GM18502 (cell line): ENCODE data around the gene TCTN2.

Experiments
- ATAC-seq: cut with Tn5 transposase; IDR thresholded peaks from one replicate; pipeline ENCODE4 v1.9.1; 2021; ENCODE audit warnings: mild to moderate bottlenecking; ENCODE audit not compliant: unreplicated experiment, poor library complexity

TCTN2 gene

GRCh38 chr12:123733229-123733628 lies 62.3 kb downstream of the TCTN2 start:
- no peak for ATAC-seq

GRCh38 chr12:123734268-123734667 lies 63.4 kb downstream of the TCTN2 start:
- ATAC-seq = no peak

DNA sequence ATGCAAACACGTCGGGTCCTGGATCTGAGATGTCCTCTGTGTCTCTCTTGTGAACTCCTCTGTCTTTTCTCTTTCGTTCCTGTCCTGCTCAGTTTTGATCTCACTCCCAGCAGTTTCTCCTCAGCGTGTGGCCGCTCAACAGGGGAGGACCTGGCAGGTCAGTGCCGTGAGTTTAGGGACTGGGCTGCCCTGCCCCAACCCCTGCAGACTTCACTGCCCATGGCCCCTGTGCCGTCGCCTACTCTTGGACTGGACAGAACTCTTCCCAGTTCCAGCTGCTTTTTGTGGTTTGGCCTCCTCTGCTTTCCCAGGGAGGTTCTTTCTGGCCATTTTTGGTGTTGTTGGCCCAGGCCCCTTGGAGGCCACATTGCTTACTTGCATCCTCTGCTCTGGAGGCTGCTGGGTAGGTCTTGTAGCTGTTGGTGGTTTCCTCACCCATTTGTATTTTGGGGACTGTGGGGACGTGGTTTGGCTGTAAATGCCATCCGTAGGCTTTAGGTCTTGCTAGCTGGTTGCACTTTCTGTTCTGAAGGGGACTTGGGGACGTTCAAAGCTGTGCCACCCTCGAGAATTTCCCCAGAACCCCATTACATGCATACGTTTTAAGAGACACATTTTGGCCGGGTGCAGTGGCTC lies 71.1 kb downstream of the TCTN2 start:
- no peak for ATAC-seq

DNA sequence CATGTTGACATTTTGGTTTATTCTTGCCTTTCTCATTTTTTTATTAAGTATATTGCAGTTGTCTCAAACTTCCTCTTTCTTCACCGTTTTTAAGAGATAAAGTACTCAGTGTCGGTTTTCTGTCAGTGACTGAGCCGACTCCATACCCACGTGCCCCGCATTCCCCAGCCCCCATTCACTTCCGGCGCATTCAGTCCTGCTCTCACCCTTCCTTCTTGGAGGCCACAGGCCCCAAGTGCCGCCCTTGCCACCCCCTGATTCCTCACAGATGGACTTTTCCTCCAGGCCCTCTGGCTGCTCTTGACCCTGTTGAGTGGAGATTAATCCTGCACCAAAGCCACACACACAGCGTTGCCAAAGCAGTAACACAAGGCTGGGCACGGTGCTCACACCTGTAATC lies 72.1 kb downstream of the TCTN2 start:
- ATAC-seq = no peak

- ATAC-seq = no peak
These were observed 73.9 kb downstream of the TCTN2 start for GRCh38 chr12:123744836-123745235.

DNA sequence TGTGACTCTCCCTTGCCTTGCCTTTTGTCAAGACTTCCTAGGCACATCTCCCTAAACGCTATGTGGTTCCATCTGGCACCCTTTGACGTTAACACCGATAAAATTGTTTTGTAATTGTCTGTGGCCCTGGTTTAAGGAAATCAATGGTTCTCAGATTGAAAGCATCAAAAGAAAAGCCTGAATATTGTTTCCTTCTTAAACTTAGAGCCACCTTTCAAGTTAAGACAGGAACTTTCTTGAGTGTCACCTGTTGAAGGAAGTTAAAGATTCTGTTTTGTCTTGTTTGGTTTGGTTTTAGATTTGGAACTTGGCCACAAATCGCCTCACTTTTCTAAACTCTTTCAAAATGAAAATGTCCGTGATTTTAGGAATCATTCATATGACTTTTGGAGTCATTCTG lies 76.4 kb downstream of the TCTN2 start:
- no peak for ATAC-seq

DNA sequence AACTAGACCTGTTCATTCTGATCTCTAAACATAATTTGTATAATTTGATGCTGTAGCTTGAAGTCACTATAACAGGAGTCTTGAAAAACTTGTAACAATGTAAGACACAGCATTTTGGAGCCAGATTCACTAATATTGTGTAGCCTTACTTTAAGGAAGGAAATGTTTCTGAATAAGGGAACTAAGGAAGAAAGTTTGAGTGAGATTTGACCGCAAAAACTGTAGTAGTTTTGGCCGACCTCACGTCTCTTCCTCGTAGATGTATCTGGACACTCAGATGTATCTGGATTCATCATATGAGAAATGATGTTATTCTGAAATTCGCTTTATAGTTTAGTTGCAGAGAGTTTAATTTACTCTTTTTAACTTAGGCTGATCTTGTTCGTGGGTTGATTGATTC lies 77.2 kb downstream of the TCTN2 start:
- ATAC-seq = no peak

DNA sequence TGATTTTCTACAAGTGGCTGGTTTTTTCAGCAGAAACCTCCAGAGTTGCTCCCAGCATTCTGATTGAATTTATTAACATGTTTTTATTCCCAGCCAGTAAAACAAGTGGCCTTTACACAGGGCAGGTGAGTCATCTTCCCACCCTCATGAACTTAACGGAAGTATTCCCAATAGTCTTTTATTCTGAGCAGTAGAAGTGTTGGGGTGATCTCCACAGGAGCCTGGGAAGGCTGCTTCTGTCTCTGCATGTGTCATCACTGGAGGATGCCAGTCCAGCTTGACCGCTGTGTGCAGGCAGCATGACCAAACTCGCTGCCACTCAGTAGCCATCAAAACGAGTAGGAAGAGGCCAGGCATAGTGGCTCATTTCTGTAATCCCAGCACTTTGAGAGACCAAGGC lies 77.7 kb downstream of the TCTN2 start:
- ATAC-seq = no peak

DNA sequence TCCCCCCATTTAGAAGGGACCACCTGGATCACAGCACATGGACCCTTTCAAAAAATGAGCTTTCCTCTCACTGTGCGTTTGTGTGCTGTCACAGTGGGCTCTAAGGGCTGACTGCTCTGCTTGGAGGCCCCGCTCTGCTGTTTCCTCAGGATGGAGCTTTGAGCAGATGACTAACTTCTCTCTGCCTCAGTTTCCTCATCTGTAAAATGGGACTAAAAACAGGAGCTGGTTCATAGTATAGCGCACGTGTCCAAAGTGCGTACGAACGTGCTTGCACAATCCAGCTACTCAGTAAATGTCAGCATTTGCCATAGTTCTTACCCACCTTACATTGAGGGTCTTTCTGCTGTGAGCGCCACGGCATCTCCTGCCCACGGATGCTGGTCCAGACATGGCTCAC lies 78.4 kb downstream of the TCTN2 start:
- no peak for ATAC-seq

GRCh38 chr12:123750159-123750656 lies 79.3 kb downstream of the TCTN2 start:
- ATAC-seq = no peak

DNA sequence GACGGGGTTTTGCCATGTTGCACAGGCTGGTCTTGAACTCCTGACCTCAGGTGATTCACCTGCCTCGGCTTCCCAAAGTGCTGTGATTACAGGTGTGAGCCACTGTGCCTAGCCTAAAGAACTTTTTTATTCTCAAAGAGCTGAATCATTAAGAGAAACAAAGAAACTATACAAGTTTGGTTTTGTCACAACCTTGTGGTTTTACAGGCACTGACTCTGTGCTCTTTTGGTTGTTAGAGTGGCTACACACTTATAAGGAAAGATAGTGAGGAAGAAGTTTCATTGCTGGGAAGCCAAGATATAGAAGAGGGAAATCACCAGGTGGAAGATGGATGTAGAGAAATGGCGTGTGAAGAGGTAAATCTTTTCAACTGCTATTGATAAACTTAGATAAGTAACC lies 81.1 kb downstream of the TCTN2 start:
- no peak for ATAC-seq

DNA sequence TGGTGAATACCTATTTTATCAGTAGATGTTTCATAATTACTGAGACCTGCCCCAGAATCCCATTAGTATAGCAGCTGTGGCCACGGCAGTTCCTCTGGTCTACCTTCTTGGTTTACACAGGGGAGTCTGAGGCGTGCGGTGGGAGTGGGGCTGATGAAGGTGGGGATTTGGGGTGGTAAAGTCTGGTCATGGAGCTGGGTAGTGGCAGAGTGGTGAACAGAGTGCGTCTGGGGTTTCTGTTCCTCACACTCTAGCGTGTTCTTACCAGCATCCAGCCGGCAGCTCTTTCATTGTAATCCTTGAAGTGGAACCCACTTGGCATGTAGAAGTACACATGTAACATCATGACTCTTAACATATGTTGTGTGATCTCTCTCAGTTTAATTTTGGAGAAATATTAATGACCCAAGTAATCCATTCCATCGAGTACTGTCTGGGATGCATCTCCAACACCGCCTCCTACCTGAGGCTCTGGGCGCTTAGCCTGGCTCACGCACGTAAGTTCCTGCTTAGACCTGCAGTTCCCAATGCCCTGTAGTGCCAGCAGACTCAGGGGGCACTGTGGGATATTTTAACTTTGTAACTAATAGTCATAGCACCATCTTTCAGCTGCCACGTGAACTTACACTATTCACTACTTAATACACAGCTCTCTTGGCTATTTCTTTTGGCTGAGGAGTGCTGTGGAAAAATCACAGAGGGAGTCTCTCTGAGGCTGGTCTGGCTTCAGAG lies 83.3 kb downstream of the TCTN2 start:
- no peak for ATAC-seq

DNA sequence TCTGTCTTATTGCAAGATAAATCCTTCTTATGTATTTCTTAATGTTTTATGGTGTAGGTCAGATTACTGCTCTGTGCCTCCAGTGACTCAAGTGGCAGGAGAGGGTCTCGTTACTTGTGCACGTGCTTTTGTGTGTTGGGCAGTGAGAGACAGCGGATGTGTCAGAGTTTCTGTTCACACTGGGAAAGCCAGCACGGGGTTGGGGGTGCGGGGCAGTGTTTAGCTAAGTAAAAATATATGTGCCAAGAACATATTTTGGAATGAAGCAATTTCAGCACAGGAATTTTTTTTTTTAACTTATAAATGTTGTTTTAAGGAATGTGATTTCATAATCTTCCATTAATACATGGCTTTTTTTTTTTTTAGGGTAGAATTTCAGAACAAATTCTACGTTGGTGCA lies 86.6 kb downstream of the TCTN2 start:
- ATAC-seq = no peak
